Measurements from ENCODE around the gene DACT2.

Gene DACT2

GRCh38 chr6:168263351-168263905 lies 56.1 kb downstream of the DACT2 start:
- DNase-seq, result no peak

DNA sequence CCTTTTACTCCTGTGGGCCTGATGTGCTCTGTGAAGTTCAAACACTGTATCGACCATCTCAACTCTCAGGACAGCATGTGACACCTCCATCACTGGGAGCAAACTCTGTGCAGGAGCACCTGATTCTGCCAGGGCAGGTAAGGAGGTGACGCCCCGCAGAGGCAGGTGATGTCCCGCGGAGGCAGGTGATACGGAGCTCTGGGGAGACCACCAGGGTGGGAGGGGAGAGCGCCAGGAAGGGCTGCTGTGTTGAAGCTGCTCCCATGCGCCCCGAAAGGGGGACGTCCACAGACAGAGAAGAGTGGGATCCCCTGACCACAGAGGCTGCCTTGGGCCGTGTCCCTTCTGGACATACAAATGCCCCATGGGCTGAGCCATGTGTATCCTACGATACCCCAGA lies 58.3 kb downstream of the DACT2 start:
- DNase-seq, result no peak

GRCh38 chr6:168260420-168260987 lies 59.1 kb downstream of the DACT2 start:
- no peak for DNase-seq

DNA sequence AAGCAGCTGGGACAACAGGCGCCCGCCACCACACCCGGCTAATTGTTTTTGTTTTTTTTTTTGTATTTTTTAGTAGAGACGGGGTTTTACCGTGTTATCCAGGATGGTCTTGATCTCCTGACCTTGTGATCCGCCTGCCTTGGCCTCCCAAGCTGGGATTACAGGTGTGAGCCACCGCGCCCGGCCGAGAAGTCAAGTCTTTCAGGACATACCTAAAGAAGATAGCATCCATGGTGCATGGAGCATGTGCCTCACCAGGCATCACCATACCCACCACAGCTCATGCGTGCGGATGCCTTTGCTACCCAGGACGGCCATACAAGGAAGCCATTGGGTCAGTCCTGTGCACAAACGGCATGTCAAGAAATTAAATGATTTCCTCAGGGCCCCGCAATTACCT lies 60.8 kb downstream of the DACT2 start:
- no peak for DNase-seq

DNA sequence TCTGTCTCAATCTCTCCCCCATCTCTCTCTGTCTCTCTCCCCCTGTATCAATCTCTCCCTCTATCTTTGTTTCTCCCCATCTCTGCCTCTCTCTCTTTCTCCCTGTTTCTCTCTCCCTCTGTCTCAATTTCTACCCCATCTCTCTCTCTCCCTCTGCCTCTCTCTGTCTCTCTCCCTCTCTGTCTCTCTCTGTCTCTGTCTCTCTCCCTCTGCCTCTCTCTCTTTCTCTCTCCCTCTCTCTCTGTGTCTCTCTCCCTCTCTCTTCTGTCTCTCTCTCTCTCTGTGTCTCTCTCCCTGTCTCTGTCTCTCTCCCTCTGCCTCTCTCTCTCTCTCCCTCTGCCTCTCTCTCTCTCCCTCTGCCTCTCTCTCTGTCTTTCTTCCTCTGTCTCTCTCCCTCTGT lies 62.6 kb downstream of the DACT2 start:
- no peak for DNase-seq
